Caco-2 (cell line): ENCODE results near the gene CFAP92. TPM values are rescaled to one million over a fixed set of nuclear protein-coding genes. Genes with fewer than 3 reads are reported as not detected.

ENCODE experiments used
- BruUV-seq: library from RNA; stranded (reverse); fragments of 400-500 nt; replicated peaks from 2 replicates; lab custom pipeline; 2021; lab: Mats Ljungman, UMichigan
- CTCF ChIA-PET: fragments of 300-600 bp; sonication (Branson Sonifier 250); formaldehyde crosslinking; loops from one replicate; lab custom pipeline; 2022; ENCODE audit warnings: antibody characterized with exemption; lab: Charles Lee
- POLR2A ChIA-PET: fragments of 300-600 bp; sonication (Branson Sonifier 250); formaldehyde crosslinking; loops from one replicate; lab custom pipeline; 2022; ENCODE audit warnings: antibody characterized with exemption; lab: Charles Lee
- DNase-seq, 2 experiments: peaks; one replicate each; pipeline versions ENCODE4 v3.0.0 to v3.0.0-alpha.2; 2020 to 2022
- H3K27me3 ChIP-seq: replicated peaks from 2 replicates; pipeline ENCODE4 v1.6.0; 2011; ENCODE audit warnings: low read length; ENCODE audit not compliant: control insufficient read depth, insufficient read depth
- H3K36me3 ChIP-seq: 2 replicates; pipeline ENCODE4 v1.5.1; 2011; ENCODE audit warnings: low read length; ENCODE audit not compliant: control insufficient read depth, insufficient read depth
- H3K4me1 ChIP-seq: fragments of 250-450 bp; sonication (Bioruptor Pico); 2 replicates; pipeline ENCODE4 v1.5.1; 2020; ENCODE audit warnings: mild to moderate bottlenecking
- H3K4me3 ChIP-seq: 2 replicates; pipeline ENCODE4 v1.5.1; 2011; ENCODE audit warnings: low read depth, mild to moderate bottlenecking, control low read depth, low read length
- H3K9me3 ChIP-seq: fragments of 250-450 bp; sonication (Bioruptor Pico); 2 replicates; pipeline ENCODE4 v1.5.1; 2020; ENCODE audit warnings: mild to moderate bottlenecking, moderate library complexity
- H3K27ac Mint-ChIP-seq: one replicate; pipeline ENCODE4 v1.8.0; 2022; ENCODE audit warnings: mixed read lengths; ENCODE audit not compliant: unreplicated experiment
- H3K27me3 Mint-ChIP-seq: one replicate; pipeline ENCODE4 v1.8.0; 2022; ENCODE audit warnings: mixed read lengths; ENCODE audit not compliant: insufficient read depth, unreplicated experiment
- H3K36me3 Mint-ChIP-seq: one replicate; pipeline ENCODE4 v1.8.0; 2022; ENCODE audit warnings: mild to moderate bottlenecking, mixed read lengths; ENCODE audit not compliant: insufficient read depth, unreplicated experiment
- H3K4me1 Mint-ChIP-seq: one replicate; pipeline ENCODE4 v1.8.0; 2022; ENCODE audit warnings: low read depth, mixed read lengths; ENCODE audit not compliant: unreplicated experiment
- H3K4me3 Mint-ChIP-seq: one replicate; pipeline ENCODE4 v1.8.0; 2022; ENCODE audit warnings: mild to moderate bottlenecking, moderate library complexity, mixed read lengths; ENCODE audit not compliant: unreplicated experiment
- H3K9me3 Mint-ChIP-seq: one replicate; pipeline ENCODE4 v1.8.0; 2022; ENCODE audit warnings: mixed read lengths; ENCODE audit not compliant: unreplicated experiment
- CTCF ChIP-seq, 2 experiments: fragments of 200-600 bp in 1 of 2; IDR thresholded peaks; 1 replicate in 1 of 2; 2 replicates in 1 of 2; pipeline versions ENCODE4 v1.5.1 to v1.8.0; 2011 to 2022; ENCODE audit warnings: antibody characterized with exemption in 1 of 2, control low read depth in 1 of 2, inconsistent platforms in 1 of 2, low read depth in 1 of 2, low read length in 1 of 2, mild to moderate bottlenecking in 1 of 2, moderate library complexity in 1 of 2; ENCODE audit not compliant: insufficient read depth in 1 of 2, severe bottlenecking in 1 of 2, unreplicated experiment in 1 of 2
- intact Hi-C: fragments of 100-400 bp; cut with micrococcal nuclease; formaldehyde crosslinking; loops from one replicate; pipeline ENCODE4 v1.10.0; 2022; ENCODE audit not compliant: unreplicated experiment
- total RNA-seq: library from RNA; stranded (reverse); gene quantifications from 2 replicates; pipeline ENCODE4 v1.2.3, GENCODE V29; 2022

Gene CFAP92
- total RNA-seq, 1 experiment from 2014 or later = 5.9 TPM

GRCh38 chr3:129020691-129021090 lies 26.8 kb upstream of the CFAP92 start:
- Mint-ChIP-seq H3K4me1 (no peaks in the 10 kb centered on the region), H3K4me3 (no peak overlapping the region), H3K36me3 (no peaks in the 10 kb centered on the region), H3K27ac (no peak overlapping the region), H3K9me3 (no peaks in the 10 kb centered on the region), H3K27me3 (peaks cover 3% of the 10 kb centered on the region)
- no peaks in the 10 kb centered on the region for H3K9me3 ChIP-seq
- no TSS peak for BruUV-seq
- DNase-seq = no peak
- no peak overlapping the region for H3K4me3 ChIP-seq
- ChIA-PET POLR2A (no interaction called here), CTCF (interaction anchor here (0.9 kb wide), 1 partner anchor 225 kb away, joined by 3 read pairs; no protein-coding TSS in a partner anchor)
- H3K27me3 ChIP-seq = no peaks in the 10 kb centered on the region
- no peaks in the 10 kb centered on the region for H3K36me3 ChIP-seq
- no peak for TF ChIP-seq CTCF (IDR thresholded peaks at IDR 0.05; ENCODE audit: insufficient read depth in 1 of 2, low read depth in 1 of 2, low read length in 1 of 2, severe bottlenecking in 1 of 2, unreplicated experiment in 1 of 2)
- peaks cover 11% of the 10 kb centered on the region; the same call in 1 of the 2 replicates for H3K4me1 ChIP-seq
- intact Hi-C loops = no loop called here

- no TSS peak for BruUV-seq
- Histone ChIP-seq H3K27me3 (no peaks in the 10 kb centered on the region), H3K4me3 (no peak overlapping the region), H3K9me3 (no peaks in the 10 kb centered on the region), H3K36me3 (no peaks in the 10 kb centered on the region), H3K4me1 (peaks cover 11% of the 10 kb centered on the region; the same call in 1 of the 2 replicates)
- intact Hi-C loops = loop anchor here (5.0 kb wide), 1 partner anchor 47 kb away; no protein-coding TSS in a partner anchor
- ChIA-PET CTCF (interaction anchor here (0.6 to 0.7 kb wide), 2 partner anchors 49 to 214 kb away, joined by 3 to 4 read pairs; no protein-coding TSS in a partner anchor), POLR2A (no interaction called here)
- H3K4me3 Mint-ChIP-seq = no peak overlapping the region
- DNase-seq = no peak
- H3K36me3 Mint-ChIP-seq = no peaks in the 10 kb centered on the region
- no peak overlapping the region for H3K27ac Mint-ChIP-seq
- H3K27me3 Mint-ChIP-seq = peaks cover 3% of the 10 kb centered on the region
- no peaks in the 10 kb centered on the region for H3K4me1 Mint-ChIP-seq
- no peaks in the 10 kb centered on the region for H3K9me3 Mint-ChIP-seq
- no peak for TF ChIP-seq CTCF (IDR thresholded peaks at IDR 0.05; ENCODE audit: insufficient read depth in 1 of 2, low read depth in 1 of 2, low read length in 1 of 2, severe bottlenecking in 1 of 2, unreplicated experiment in 1 of 2)
These were observed 25.4 kb upstream of the CFAP92 start for GRCh38 chr3:129019266-129019665.

- BruUV-seq = no TSS peak
- no peaks in the 10 kb centered on the region for H3K36me3 ChIP-seq
- peaks cover 11% of the 10 kb centered on the region; the same call in 1 of the 2 replicates for H3K4me1 ChIP-seq
- H3K4me3 ChIP-seq = no peak overlapping the region
- intact Hi-C loops = loop anchor here (5.0 kb wide), 1 partner anchor 46 kb away; no protein-coding TSS in a partner anchor
- ChIA-PET CTCF (interaction anchor here (0.9 kb wide), 1 partner anchor 8 kb away, joined by 3 read pairs; no protein-coding TSS in a partner anchor), POLR2A (no interaction called here)
- no peaks in the 10 kb centered on the region for H3K9me3 ChIP-seq
- DNase-seq = no peak
- no peak for TF ChIP-seq CTCF (IDR thresholded peaks at IDR 0.05; ENCODE audit: insufficient read depth in 1 of 2, low read depth in 1 of 2, low read length in 1 of 2, severe bottlenecking in 1 of 2, unreplicated experiment in 1 of 2)
- no peaks in the 10 kb centered on the region for H3K36me3 Mint-ChIP-seq
- H3K27me3 Mint-ChIP-seq = no peaks in the 10 kb centered on the region
- no peaks in the 10 kb centered on the region for H3K27me3 ChIP-seq
- H3K4me1 Mint-ChIP-seq = no peaks in the 10 kb centered on the region
- H3K4me3 Mint-ChIP-seq = no peak overlapping the region
- no peaks in the 10 kb centered on the region for H3K9me3 Mint-ChIP-seq
- no peak overlapping the region for H3K27ac Mint-ChIP-seq
These were observed 24.9 kb upstream of the CFAP92 start for GRCh38 chr3:129018751-129019150.
